HepG2 (cell line): Measurements from ENCODE around the gene SYTL5. TPM values are rescaled to one million over a fixed set of nuclear protein-coding genes. Genes with fewer than 3 reads are reported as not detected.

ENCODE experiments used
- CEBPG ChIP-seq: IDR thresholded peaks from 2 replicates; pipeline ENCODE4 v1.6.1; 2016
- ELF3 ChIP-seq: IDR thresholded peaks from 2 replicates; pipeline ENCODE4 v1.6.1; 2016; ENCODE audit warnings: missing genetic modification reagents, missing compliant biosample characterization
- ELF4 ChIP-seq: sonication (generic); formaldehyde crosslinking; IDR thresholded peaks from 2 replicates; pipeline ENCODE4 v1.5.0; 2020; ENCODE audit warnings: missing genetic modification reagents, mild to moderate bottlenecking, moderate library complexity, borderline replicate concordance
- GATA4 ChIP-seq: sonication (generic); IDR thresholded peaks from 2 replicates; pipeline ENCODE4 v1.6.1; 2016; ENCODE audit warnings: antibody characterized with exemption, low read depth, borderline replicate concordance
- JUND ChIP-seq: sonication (generic); formaldehyde crosslinking; IDR thresholded peaks from 2 replicates; pipeline ENCODE4 v1.8.0; 2022; ENCODE audit warnings: mild to moderate bottlenecking, missing genetic modification reagents
- KDM6A ChIP-seq: IDR thresholded peaks from 2 replicates; pipeline ENCODE4 v1.6.1; 2016; ENCODE audit warnings: low read depth
- KLF12 ChIP-seq: sonication (generic); formaldehyde crosslinking; IDR thresholded peaks from 2 replicates; pipeline ENCODE4 v1.4.0; 2020; ENCODE audit warnings: missing genetic modification reagents, borderline replicate concordance
- KLF9 ChIP-seq: IDR thresholded peaks from 2 replicates; pipeline ENCODE4 v1.6.1; 2016; ENCODE audit warnings: low read depth
- MEF2D ChIP-seq: sonication (generic); formaldehyde crosslinking; IDR thresholded peaks from 2 replicates; pipeline ENCODE4 v1.5.1; 2020; ENCODE audit warnings: mild to moderate bottlenecking, missing genetic modification reagents
- NFIB ChIP-seq: sonication (generic); formaldehyde crosslinking; IDR thresholded peaks from 2 replicates; pipeline ENCODE4 v1.9.0; 2021; ENCODE audit warnings: missing genetic modification reagents, mild to moderate bottlenecking, borderline replicate concordance
- NFIC ChIP-seq: IDR thresholded peaks from 2 replicates; pipeline ENCODE4 v1.6.1; 2012; ENCODE audit warnings: mild to moderate bottlenecking, low read length, inconsistent platforms
- NFYB ChIP-seq: sonication (generic); formaldehyde crosslinking; IDR thresholded peaks from 2 replicates; pipeline ENCODE4 v1.4.0; 2020; ENCODE audit warnings: missing genetic modification reagents
- POLR2AphosphoS5 ChIP-seq: IDR thresholded peaks from 2 replicates; pipeline ENCODE4 v1.6.1; 2012; ENCODE audit warnings: low read depth, low read length
- SNAPC2 ChIP-seq: sonication (generic); formaldehyde crosslinking; IDR thresholded peaks from 2 replicates; pipeline ENCODE4 v1.8.1; 2022; ENCODE audit warnings: mild to moderate bottlenecking, missing genetic modification reagents
- THAP8 ChIP-seq: sonication (generic); formaldehyde crosslinking; IDR thresholded peaks from 2 replicates; pipeline ENCODE4 v1.5.1; 2020; ENCODE audit warnings: missing genetic modification reagents, mild to moderate bottlenecking, borderline replicate concordance
- ZBTB14 ChIP-seq: sonication (generic); formaldehyde crosslinking; IDR thresholded peaks from 2 replicates; pipeline ENCODE4 v1.4.0; 2020; ENCODE audit warnings: missing genetic modification reagents
- ZFP41 ChIP-seq: sonication (generic); formaldehyde crosslinking; IDR thresholded peaks from 2 replicates; pipeline ENCODE4 v1.4.0; 2020; ENCODE audit warnings: mild to moderate bottlenecking, missing genetic modification reagents, borderline replicate concordance
- ZNF550 ChIP-seq: sonication (generic); formaldehyde crosslinking; IDR thresholded peaks from 2 replicates; pipeline ENCODE4 v1.4.0; 2020; ENCODE audit warnings: mild to moderate bottlenecking, missing genetic modification reagents, borderline replicate concordance
- ZNF777 ChIP-seq: sonication (generic); formaldehyde crosslinking; IDR thresholded peaks from 2 replicates; pipeline ENCODE4 v1.4.0; 2020; ENCODE audit warnings: missing genetic modification reagents
- polyA plus RNA-seq, 8 experiments: library from polyadenylated mRNA; depleted of rRNA in 3 of 8; stranded (reverse) in 7 of 8; unstranded in 1 of 8; fragments of >200 nt; fragmentation: Illumina TruSeq in 4 of 8; extraction: Trizol in 4 of 8; gene quantifications; 2 replicates each; pipeline versions ENCODE4 v1.2.1 to v1.2.3, GENCODE V29; 2011 to 2016; ENCODE audit warnings: low read depth in 4 of 8, missing spikeins in 1 of 8, mixed read lengths in 1 of 8; ENCODE audit not compliant: insufficient read depth in 1 of 8
- total RNA-seq, 5 experiments: library from RNA; depleted of rRNA; stranded (reverse); fragments of >200 nt; fragmentation: Illumina TruSeq; extraction: Trizol; gene quantifications; 2 replicates each; pipeline ENCODE4 v1.2.3, GENCODE V29; 2016; ENCODE audit warnings: low read depth in 1 of 5
- TF ChIP-seq, protein P1 (sequence below): sonication (generic); formaldehyde crosslinking; IDR thresholded peaks from 2 replicates; pipeline ENCODE4 v1.9.0; 2021; ENCODE audit warnings: missing genetic modification reagents, borderline replicate concordance
- TF ChIP-seq, protein P2 (sequence below): IDR thresholded peaks from 2 replicates; pipeline ENCODE4 v1.6.1; 2012; ENCODE audit warnings: inconsistent platforms
- TF ChIP-seq, protein P3 (sequence below): sonication (generic); formaldehyde crosslinking; conservative IDR thresholded peaks from 2 replicates; pipeline ENCODE4 v1.8.0; 2022; ENCODE audit warnings: low read depth, missing genetic modification reagents
- TF ChIP-seq, protein P4 (sequence below): IDR thresholded peaks from 2 replicates; pipeline ENCODE4 v1.6.1; 2012; ENCODE audit warnings: low read depth, low read length, improper control_type of control experiment

Gene SYTL5
- total and polyA plus RNA-seq, 2 of the 13 experiments (the other 11 are each of a cell fraction or from before 2014, with no cell fraction given): not detected

GRCh38 chrX:37959212-37960021 lies 46.9 kb upstream of the SYTL5 start (continued):
- TF ChIP-seq ZBTB14 (CRISPR knock-in tag) (no peak), NFIC (peak; percentile 89), ELF4 (no peak), KDM6A (CRISPR knock-in tag) (peak; percentile 82; the same call in 1 of the 2 replicates), CEBPG (CRISPR knock-in tag) (no peak; the same call in 1 of the 2 replicates), GATA4 (peak; percentile 77; the same call in 1 of the 2 replicates), POLR2AphosphoS5 (no peak), NFYB (CRISPR knock-in tag) (no peak), ZFP41 (CRISPR knock-in tag) (no peak), ZNF550 (CRISPR knock-in tag) (no peak), ELF3 (CRISPR knock-in tag) (peak; percentile 66), NFIB (CRISPR knock-in tag) (no peak), SNAPC2 (CRISPR knock-in tag) (0 out of 2 replicates have a peak, but pooled peaks have one; percentile 44), JUND (peak; percentile 52; the same call in 1 of the 2 replicates), KLF12 (CRISPR knock-in tag) (no peak), THAP8 (no peak), KLF9 (no peak), ZNF777 (CRISPR knock-in tag) (no peak), MEF2D (CRISPR knock-in tag) (0 out of 2 replicates have a peak, but pooled peaks have one; percentile 20)
- TF ChIP-seq, protein P1, sequence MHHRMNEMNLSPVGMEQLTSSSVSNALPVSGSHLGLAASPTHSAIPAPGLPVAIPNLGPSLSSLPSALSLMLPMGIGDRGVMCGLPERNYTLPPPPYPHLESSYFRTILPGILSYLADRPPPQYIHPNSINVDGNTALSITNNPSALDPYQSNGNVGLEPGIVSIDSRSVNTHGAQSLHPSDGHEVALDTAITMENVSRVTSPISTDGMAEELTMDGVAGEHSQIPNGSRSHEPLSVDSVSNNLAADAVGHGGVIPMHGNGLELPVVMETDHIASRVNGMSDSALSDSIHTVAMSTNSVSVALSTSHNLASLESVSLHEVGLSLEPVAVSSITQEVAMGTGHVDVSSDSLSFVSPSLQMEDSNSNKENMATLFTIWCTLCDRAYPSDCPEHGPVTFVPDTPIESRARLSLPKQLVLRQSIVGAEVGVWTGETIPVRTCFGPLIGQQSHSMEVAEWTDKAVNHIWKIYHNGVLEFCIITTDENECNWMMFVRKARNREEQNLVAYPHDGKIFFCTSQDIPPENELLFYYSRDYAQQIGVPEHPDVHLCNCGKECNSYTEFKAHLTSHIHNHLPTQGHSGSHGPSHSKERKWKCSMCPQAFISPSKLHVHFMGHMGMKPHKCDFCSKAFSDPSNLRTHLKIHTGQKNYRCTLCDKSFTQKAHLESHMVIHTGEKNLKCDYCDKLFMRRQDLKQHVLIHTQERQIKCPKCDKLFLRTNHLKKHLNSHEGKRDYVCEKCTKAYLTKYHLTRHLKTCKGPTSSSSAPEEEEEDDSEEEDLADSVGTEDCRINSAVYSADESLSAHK (CRISPR knock-in tag): no peak
- TF ChIP-seq, protein P2, sequence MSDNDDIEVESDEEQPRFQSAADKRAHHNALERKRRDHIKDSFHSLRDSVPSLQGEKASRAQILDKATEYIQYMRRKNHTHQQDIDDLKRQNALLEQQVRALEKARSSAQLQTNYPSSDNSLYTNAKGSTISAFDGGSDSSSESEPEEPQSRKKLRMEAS: peak; percentile 37; the same call in 1 of the 2 replicates
- TF ChIP-seq, protein P3, sequence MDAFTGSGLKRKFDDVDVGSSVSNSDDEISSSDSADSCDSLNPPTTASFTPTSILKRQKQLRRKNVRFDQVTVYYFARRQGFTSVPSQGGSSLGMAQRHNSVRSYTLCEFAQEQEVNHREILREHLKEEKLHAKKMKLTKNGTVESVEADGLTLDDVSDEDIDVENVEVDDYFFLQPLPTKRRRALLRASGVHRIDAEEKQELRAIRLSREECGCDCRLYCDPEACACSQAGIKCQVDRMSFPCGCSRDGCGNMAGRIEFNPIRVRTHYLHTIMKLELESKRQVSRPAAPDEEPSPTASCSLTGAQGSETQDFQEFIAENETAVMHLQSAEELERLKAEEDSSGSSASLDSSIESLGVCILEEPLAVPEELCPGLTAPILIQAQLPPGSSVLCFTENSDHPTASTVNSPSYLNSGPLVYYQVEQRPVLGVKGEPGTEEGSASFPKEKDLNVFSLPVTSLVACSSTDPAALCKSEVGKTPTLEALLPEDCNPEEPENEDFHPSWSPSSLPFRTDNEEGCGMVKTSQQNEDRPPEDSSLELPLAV: no peak
- TF ChIP-seq, protein P4, sequence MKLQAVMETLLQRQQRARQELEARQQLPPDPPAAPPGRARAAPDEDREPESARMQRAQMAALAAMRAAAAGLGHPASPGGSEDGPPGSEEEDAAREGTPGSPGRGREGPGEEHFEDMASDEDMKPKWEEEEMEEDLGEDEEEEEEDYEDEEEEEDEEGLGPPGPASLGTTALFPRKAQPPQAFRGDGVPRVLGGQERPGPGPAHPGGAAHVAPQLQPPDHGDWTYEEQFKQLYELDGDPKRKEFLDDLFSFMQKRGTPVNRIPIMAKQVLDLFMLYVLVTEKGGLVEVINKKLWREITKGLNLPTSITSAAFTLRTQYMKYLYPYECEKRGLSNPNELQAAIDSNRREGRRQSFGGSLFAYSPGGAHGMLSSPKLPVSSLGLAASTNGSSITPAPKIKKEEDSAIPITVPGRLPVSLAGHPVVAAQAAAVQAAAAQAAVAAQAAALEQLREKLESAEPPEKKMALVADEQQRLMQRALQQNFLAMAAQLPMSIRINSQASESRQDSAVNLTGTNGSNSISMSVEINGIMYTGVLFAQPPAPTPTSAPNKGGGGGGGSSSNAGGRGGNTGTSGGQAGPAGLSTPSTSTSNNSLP: peak; percentile 80
